Measurements from ENCODE around the gene ATP1B2. TPM values are rescaled to one million over a fixed set of nuclear protein-coding genes. Genes with fewer than 3 reads are reported as not detected.

The ATP1B2 gene
- total RNA-seq, 1 donor from 2014 or later: 3.0 TPM

DNA sequence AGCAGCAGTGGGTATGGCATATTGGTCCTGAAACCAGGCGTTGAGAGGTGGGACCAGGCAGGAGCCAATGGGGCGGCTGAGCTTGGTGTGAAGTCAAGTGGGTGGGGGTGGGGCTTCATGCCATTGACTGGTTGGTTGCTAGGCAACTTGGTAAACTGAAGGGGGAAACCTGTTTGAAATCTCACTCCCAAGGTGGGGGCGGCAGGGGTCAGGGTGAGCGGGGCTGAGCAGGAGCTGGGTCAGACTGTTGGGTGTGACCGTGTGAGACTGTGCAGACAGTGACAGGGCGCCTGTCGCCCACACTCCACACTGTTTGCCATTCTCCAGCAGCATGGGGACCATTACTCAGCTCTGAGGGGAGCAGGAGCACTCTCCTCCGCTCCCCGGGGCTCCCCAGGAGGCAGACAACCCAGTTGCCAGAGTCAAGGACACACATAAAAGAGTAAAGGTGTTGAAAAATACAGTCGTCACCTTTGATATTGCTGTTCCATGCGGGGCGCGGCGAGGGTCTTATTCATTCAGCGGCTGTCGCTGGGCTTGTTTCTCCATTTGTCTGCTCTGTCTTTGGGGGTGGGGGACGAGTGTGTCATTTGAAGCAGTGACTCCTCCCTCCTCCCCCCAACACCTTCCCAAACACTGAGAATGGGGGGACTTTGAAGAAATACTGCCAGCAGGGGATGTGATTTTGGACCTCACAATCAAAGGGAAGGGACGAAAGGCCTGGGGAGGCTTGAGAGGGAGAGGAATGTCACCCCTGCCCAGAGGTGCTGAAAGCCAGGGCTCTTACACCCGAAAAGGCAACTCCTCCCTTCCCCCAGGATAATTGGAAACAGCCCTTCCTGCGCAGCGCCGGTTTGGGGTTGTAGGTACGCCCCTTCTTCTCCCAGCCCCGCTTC, 53.1 kb downstream of the ATP1B2 start:
- TF ChIP-seq, protein P1, sequence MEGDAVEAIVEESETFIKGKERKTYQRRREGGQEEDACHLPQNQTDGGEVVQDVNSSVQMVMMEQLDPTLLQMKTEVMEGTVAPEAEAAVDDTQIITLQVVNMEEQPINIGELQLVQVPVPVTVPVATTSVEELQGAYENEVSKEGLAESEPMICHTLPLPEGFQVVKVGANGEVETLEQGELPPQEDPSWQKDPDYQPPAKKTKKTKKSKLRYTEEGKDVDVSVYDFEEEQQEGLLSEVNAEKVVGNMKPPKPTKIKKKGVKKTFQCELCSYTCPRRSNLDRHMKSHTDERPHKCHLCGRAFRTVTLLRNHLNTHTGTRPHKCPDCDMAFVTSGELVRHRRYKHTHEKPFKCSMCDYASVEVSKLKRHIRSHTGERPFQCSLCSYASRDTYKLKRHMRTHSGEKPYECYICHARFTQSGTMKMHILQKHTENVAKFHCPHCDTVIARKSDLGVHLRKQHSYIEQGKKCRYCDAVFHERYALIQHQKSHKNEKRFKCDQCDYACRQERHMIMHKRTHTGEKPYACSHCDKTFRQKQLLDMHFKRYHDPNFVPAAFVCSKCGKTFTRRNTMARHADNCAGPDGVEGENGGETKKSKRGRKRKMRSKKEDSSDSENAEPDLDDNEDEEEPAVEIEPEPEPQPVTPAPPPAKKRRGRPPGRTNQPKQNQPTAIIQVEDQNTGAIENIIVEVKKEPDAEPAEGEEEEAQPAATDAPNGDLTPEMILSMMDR (IDR thresholded peaks at IDR 0.05): no peak
- peaks cover 15% of the 10 kb centered on the region for H3K27me3 Mint-ChIP-seq (ENCODE audit: unreplicated experiment)
- no peaks in the 10 kb centered on the region for H3K9me3 Mint-ChIP-seq (ENCODE audit: unreplicated experiment)
- peak overlapping the region; percentile 76 for H3K4me3 Mint-ChIP-seq (ENCODE audit: unreplicated experiment)
- peak overlapping the region; percentile 75 for H3K27ac Mint-ChIP-seq (ENCODE audit: unreplicated experiment)
- DNase-seq (ENCODE audit: extremely low spot score, unreplicated experiment): no peak
- H3K36me3 Mint-ChIP-seq (ENCODE audit: unreplicated experiment): no peaks in the 10 kb centered on the region
- H3K4me1 Mint-ChIP-seq (ENCODE audit: unreplicated experiment): peaks cover 27% of the 10 kb centered on the region

- peaks cover 27% of the 10 kb centered on the region for H3K4me1 Mint-ChIP-seq (ENCODE audit: unreplicated experiment)
- TF ChIP-seq, protein P1 (IDR thresholded peaks at IDR 0.05): no peak
- H3K27me3 Mint-ChIP-seq (ENCODE audit: unreplicated experiment): peaks cover 15% of the 10 kb centered on the region
- peak within 1 kb of the TSS; percentile 75 for H3K27ac Mint-ChIP-seq (ENCODE audit: unreplicated experiment)
- H3K9me3 Mint-ChIP-seq (ENCODE audit: unreplicated experiment): no peaks in the 10 kb centered on the region
- no peak for DNase-seq (ENCODE audit: extremely low spot score, unreplicated experiment)
- H3K4me3 Mint-ChIP-seq (ENCODE audit: unreplicated experiment): peak within 1 kb of the TSS; percentile 76
- H3K36me3 Mint-ChIP-seq (ENCODE audit: unreplicated experiment): no peaks in the 10 kb centered on the region
Observed at GRCh38 chr17:7704601-7705268, 54.0 kb downstream of the ATP1B2 start, which contains the start of gene EFNB3. EFNB3 (plus strand) TSS chr17:7705202; CDS start chr17:7705599, 397 bp downstream.

DNA sequence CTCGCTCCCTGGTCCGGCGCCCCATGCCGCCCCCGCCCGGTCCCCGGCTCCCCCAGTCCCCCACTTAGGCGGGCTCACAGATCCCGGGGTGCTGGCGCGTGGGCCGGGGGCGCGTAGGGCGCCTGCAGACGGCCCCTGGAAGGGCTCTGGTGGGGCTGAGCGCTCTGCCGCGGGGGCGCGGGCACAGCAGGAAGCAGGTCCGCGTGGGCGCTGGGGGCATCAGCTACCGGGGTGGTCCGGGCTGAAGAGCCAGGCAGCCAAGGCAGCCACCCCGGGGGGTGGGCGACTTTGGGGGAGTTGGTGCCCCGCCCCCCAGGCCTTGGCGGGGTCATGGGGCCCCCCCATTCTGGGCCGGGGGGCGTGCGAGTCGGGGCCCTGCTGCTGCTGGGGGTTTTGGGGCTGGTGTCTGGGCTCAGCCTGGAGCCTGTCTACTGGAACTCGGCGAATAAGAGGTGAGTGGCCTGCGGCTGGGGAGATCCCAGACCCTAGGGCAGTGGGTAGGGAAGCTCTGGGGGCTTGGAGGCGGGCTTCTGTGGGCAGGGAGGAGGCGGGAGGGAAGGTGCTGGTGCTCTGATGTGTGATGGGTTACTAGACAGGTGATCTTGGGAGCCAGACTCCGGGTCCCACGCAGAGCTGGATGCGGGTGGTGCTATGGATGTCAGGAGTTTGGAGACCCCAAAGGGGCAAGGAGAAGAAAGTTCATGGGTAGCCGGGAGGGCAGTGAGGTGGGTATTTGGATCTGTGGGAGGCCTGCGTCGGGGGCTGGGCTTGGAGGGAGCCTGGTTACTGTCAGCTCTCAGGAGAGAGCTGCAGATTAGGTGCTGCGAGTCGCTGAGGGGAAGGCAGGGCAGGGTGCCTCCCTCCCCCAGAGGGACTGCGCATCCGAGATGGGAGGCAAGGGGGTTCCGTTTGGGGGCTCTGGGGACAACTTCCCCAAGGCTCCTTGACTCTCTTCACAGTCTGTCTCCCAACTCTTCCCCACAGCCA, 54.8 kb downstream of the ATP1B2 start:
- Mint-ChIP-seq H3K36me3 (ENCODE audit: unreplicated experiment) (no peaks in the 10 kb centered on the region), H3K27me3 (ENCODE audit: unreplicated experiment) (peaks cover 16% of the 10 kb centered on the region), H3K27ac (ENCODE audit: unreplicated experiment) (no peak overlapping the region), H3K4me3 (ENCODE audit: unreplicated experiment) (peak overlapping the region; percentile 76), H3K4me1 (ENCODE audit: unreplicated experiment) (peaks cover 27% of the 10 kb centered on the region), H3K9me3 (ENCODE audit: unreplicated experiment) (no peaks in the 10 kb centered on the region)
- DNase-seq (ENCODE audit: extremely low spot score, unreplicated experiment): no peak
- TF ChIP-seq, protein P1 (IDR thresholded peaks at IDR 0.05): no peak

DNA sequence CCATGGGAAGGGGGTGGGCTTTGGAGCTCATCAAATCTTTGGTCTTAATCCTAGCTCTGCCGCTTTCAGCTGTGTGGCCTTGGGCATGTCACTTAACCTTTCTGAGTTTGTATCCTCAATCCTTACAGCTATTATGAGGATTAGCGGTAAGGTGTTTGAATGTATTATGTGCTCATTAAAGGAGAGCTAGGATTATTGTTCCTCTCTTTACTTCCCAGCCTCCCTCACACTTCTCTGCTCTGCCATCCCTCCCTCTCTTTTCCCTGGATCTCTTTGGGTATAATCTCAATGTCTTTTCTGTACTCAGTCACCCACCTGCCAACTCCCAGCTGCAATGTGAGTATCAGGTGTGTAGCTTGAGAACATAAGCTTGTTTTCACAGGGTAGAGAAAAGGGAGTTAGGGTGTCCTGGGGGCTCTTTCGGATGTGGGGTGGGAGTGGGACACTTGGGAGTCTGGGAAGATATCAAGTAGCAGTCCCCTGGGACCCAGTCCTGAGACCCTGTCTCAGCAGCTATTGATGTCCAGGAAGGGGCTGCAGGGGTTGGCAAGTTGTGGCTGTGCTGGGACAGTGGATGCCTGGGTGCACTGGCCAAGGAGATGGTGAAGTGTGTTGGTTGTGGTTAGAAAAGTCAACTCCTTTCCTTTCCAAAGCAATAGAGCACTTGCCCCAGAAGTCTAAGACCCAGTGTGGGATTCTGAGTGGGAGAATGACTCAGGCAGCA, 56.1 kb downstream of the ATP1B2 start:
- TF ChIP-seq, protein P1 (IDR thresholded peaks at IDR 0.05): no peak
- Mint-ChIP-seq H3K27ac (ENCODE audit: unreplicated experiment) (no peak overlapping the region), H3K4me3 (ENCODE audit: unreplicated experiment) (no peak overlapping the region), H3K27me3 (ENCODE audit: unreplicated experiment) (peaks cover 28% of the 10 kb centered on the region), H3K36me3 (ENCODE audit: unreplicated experiment) (no peaks in the 10 kb centered on the region), H3K9me3 (ENCODE audit: unreplicated experiment) (no peaks in the 10 kb centered on the region), H3K4me1 (ENCODE audit: unreplicated experiment) (peaks cover 27% of the 10 kb centered on the region)
- DNase-seq (ENCODE audit: extremely low spot score, unreplicated experiment): no peak

Other genes starting within 250 kb of the ATP1B2 start
- 40.7 and 45.9 TPM in 2 replicates for gene TMEM256, start 246.8 kb upstream of the ATP1B2 start, total RNA-seq
- gene NLGN2, start 243.1 kb upstream of the ATP1B2 start, total RNA-seq: 53.8 and 56.8 TPM in 2 replicates
- not detected in 2 replicates for gene SPEM1, start 230.6 kb upstream of the ATP1B2 start, total RNA-seq
- not detected in 2 replicates for gene SPEM2, start 225.3 kb upstream of the ATP1B2 start, total RNA-seq
- not detected in 2 replicates for gene SPEM3, start 222.1 kb upstream of the ATP1B2 start, total RNA-seq
- 6.4 and 6.7 TPM in 2 replicates for gene TMEM102, start 215.5 kb upstream of the ATP1B2 start, total RNA-seq
- 1.3 and 1.5 TPM in 2 replicates for gene FGF11, start 211.4 kb upstream of the ATP1B2 start, total RNA-seq
- gene CHRNB1, start 205.9 kb upstream of the ATP1B2 start, total RNA-seq: 9.3 and 11.0 TPM in 2 replicates
- 47.9 and 49.7 TPM in 2 replicates for gene ZBTB4, start 171.3 kb upstream of the ATP1B2 start, total RNA-seq
- gene SLC35G6, start 169.5 kb upstream of the ATP1B2 start, total RNA-seq: not detected in 2 replicates
- gene POLR2A, start 166.6 kb upstream of the ATP1B2 start, total RNA-seq: 148 and 149 TPM in 2 replicates
- gene TNFSF12, start 101.9 kb upstream of the ATP1B2 start, total RNA-seq: 14.6 and 15.0 TPM in 2 replicates
- 1.3 and 1.5 TPM in 2 replicates for gene TNFSF13, start 92.2 kb upstream of the ATP1B2 start, total RNA-seq
- gene SENP3, start 89.0 kb upstream of the ATP1B2 start, total RNA-seq: 52.5 and 53.7 TPM in 2 replicates
- 1.1 TPM in 2 replicates for gene CD68, start 71.3 kb upstream of the ATP1B2 start, total RNA-seq
- 34.2 and 42.2 TPM in 2 replicates for gene MPDU1, start 67.1 kb upstream of the ATP1B2 start, total RNA-seq
- gene SOX15, start 60.8 kb upstream of the ATP1B2 start, total RNA-seq: 0.78 TPM in 2 replicates
- 48.7 and 50.7 TPM in 2 replicates for gene FXR2, start 36.0 kb upstream of the ATP1B2 start, total RNA-seq
- gene SAT2, start 23.1 kb upstream of the ATP1B2 start, total RNA-seq: 134 and 135 TPM in 2 replicates
- 0.97 and 1.4 TPM in 2 replicates for gene SHBG, start 20.8 kb upstream of the ATP1B2 start, total RNA-seq
- 98.7 and 99.5 TPM in 2 replicates for gene TP53, start 36.6 kb downstream of the ATP1B2 start, total RNA-seq
- gene WRAP53, start 37.6 kb downstream of the ATP1B2 start, total RNA-seq: 11.8 and 13.4 TPM in 2 replicates
- gene EFNB3, start 54.3 kb downstream of the ATP1B2 start, total RNA-seq: 12.3 and 12.7 TPM in 2 replicates
- 0.03 and 0.05 TPM in 2 replicates for gene DNAH2, start 66.8 kb downstream of the ATP1B2 start, total RNA-seq
- gene KDM6B, start 183.3 kb downstream of the ATP1B2 start, total RNA-seq: 52.9 and 53.7 TPM in 2 replicates
- gene TMEM88, start 204.1 kb downstream of the ATP1B2 start, total RNA-seq: 3.4 TPM in 2 replicates
- 65.8 and 66.2 TPM in 2 replicates for gene NAA38, start 206.6 kb downstream of the ATP1B2 start, total RNA-seq
- gene CYB5D1, start 207.1 kb downstream of the ATP1B2 start, total RNA-seq: 8.5 and 10.2 TPM in 2 replicates
- gene CHD3, start 237.9 kb downstream of the ATP1B2 start, total RNA-seq: 196 and 206 TPM in 2 replicates

All from osteocyte (in vitro differentiated cells).